GM04504 (cell line): ENCODE data around the gene SRRM2.

Experiments
- DNase-seq: peaks from one replicate; pipeline ENCODE4 v3.0.0-alpha.2; 2012; ENCODE audit warnings: low read depth

Gene SRRM2

GRCh38 chr16:2762711-2763110, 10.3 kb downstream of the SRRM2 start:
- no peak for DNase-seq

GRCh38 chr16:2763173-2763572, 10.7 kb downstream of the SRRM2 start:
- DNase-seq = no peak

DNA sequence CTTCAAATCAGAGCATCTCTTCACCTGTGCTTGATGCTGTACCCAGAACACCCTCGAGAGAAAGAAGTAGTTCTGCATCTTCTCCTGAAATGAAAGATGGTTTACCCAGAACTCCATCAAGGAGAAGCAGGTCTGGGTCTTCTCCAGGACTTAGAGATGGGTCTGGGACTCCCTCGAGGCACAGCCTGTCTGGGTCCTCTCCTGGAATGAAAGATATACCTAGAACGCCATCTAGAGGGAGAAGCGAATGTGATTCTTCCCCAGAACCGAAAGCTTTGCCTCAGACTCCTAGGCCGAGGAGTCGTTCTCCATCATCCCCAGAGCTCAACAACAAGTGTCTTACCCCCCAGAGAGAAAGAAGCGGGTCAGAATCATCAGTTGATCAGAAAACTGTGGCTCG, 12.3 kb downstream of the SRRM2 start:
- DNase-seq = no peak

DNA sequence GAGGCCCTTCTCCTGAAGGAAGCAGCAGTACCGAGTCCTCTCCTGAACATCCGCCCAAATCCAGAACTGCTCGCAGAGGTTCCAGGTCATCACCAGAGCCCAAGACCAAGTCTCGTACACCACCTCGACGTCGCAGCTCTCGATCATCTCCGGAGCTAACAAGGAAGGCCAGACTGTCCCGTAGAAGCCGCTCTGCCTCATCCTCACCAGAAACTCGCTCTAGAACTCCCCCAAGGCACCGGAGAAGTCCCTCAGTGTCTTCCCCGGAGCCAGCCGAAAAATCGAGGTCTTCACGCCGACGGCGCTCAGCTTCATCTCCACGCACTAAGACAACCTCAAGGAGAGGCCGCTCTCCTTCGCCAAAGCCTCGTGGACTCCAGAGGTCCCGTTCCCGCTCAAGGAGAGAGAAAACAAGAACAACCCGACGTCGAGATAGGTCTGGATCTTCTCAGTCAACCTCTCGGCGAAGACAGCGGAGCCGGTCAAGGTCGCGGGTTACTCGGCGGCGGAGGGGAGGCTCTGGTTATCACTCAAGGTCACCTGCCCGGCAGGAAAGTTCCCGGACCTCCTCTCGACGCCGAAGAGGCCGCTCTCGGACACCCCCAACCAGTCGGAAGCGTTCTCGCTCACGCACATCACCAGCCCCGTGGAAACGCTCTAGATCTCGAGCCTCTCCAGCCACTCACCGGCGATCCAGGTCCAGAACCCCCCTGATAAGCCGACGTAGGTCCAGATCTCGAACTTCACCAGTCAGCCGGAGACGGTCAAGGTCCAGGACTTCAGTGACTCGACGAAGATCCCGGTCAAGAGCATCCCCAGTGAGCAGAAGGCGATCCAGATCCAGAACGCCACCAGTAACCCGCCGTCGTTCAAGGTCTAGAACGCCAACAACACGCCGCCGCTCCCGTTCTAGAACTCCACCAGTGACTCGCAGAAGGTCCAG, 13.3 kb downstream of the SRRM2 start:
- no peak for DNase-seq

GRCh38 chr16:2766430-2767139, 14.1 kb downstream of the SRRM2 start:
- DNase-seq = no peak

GRCh38 chr16:2767140-2767731, 14.8 kb downstream of the SRRM2 start:
- no peak for DNase-seq

GRCh38 chr16:2767891-2768290, 15.5 kb downstream of the SRRM2 start:
- no peak for DNase-seq

DNA sequence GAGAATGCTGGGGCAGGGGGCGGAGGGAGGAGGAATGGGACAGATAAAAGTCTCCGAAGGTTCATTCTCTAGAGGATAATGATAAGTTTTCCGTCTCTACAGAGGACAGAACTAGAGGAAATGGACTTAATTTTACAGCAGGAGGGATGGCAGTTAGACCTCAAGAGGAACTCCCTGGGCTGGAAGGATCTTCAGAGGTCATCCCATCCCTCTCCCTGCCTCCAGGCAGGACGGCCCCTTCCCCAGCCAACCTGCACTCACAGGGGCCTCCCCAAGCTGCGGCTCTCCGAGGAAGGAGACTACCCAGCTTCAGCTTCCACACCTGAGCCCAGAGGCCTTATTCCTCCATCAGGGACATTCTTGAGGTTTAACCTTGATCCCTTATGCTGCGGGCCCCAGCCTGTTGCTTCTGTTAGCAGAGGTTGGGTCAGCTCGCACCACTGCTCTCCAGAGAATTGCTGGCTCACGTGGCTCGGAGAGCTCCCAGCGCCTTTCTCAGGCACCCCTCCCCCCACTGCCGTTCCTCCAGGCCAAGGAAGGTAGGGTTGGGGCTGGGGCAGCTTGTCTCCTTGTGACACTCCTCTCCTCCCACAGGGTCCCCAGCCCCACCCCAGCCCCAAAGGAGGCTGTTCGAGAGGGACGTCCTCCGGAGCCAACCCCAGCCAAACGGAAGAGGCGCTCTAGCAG, 16.1 kb downstream of the SRRM2 start:
- no peak for DNase-seq

GRCh38 chr16:2769100-2769529, 16.7 kb downstream of the SRRM2 start:
- DNase-seq = no peak

DNA sequence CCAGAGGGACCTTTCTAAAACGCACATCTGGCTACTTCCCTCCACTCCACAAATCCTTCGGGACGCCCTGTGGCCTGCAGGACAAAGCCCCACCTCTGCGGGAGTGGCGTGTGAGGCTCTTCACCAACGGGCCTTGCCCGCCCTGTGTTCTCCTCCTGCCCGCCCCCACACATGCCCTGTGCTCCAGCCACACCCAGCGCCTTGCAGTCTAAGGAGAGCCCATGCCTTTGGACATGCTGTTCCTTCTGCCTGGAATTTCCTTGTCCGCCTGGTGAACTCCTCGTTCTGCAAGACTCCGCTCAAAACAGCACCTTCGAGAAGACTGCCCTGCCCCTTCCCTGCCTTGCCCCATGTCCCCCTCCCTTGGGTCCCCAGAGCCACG, 17.2 kb downstream of the SRRM2 start:
- DNase-seq = no peak

DNA sequence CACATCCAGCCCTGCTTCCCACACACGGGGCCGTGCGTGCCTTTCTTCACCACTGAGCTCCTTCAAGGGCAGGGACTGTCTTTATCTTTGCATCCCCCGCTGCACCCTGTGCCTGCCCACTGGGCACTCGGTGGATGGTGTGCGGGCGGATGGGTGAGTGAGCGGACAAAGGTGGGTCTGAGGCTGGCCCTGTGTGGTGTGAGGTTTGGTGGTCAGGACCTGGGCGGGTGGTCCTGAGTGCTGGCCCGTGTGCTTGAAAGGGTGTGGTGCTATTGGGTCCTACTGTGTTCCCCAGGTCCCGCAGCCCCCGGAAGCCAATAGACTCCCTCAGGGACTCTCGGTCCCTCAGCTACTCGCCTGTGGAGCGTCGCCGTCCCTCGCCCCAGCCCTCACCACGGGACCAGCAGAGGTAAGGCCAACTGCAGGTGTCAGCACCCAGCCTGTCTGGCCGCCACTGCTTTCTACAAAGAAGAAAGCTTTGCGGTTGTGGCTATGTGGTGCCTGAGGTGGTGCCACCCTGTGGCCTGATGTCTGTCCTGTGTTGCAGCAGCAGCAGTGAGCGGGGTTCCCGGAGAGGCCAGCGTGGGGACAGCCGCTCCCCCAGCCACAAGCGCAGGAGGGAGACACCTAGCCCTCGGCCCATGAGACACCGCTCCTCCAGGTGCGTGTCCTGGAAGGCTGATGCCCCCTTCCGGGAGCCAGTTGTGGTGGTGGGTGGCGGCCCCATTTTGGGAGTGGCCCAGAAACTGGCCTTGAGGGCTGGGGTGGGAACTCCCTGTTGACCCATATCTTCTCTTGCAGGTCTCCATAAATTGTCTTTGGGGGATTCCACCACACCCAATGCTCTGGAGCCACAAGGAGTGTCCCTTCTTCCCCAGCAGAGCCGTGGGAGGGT, 17.9 kb downstream of the SRRM2 start:
- DNase-seq = no peak

DNA sequence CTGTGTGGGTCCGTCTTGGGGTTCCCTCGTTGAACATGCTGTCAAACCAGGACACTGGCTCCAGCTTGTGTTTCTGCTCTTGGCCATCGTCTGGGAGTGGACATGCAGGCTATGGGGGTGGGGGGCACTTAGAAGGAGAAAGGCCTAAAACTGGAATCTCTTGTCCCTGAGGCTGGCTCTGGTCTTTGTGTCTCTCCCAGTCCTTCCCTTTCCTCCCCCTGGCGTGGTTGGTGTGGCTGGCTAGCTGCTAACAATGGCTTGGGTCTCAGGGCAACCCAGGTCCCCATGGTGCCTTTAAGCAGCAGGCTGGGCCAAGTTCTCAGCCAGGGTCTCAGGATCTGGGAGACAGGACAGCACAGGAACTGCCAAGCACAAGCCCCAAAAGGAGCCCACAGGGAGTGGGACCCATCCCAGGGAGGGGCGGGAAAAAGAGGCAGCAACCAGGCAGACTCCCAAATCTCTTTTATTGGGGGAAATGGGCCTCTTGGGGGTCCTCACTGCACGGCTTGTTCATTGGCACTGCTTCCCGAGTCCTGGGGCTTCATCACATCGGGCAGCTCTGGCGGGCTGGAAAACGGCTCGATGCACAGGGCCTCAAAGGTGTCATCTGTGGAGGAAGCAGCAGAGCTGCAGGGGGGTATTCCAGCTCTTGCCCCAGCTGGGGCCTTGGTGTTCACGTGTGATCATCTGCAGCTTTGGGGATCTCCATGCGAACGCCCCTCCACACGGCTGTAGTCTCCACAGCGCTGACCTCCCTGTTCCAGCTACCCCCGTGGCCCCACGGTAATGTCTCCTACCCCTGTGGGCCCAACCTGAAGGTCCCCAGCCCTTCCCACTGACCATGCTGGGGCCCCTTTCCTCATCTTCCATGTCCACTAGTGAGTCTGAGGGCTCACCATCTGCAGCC, 19.3 kb downstream of the SRRM2 start:
- DNase-seq = no peak

GRCh38 chr16:2773188-2773968, 20.9 kb downstream of the SRRM2 start:
- no peak for DNase-seq

DNA sequence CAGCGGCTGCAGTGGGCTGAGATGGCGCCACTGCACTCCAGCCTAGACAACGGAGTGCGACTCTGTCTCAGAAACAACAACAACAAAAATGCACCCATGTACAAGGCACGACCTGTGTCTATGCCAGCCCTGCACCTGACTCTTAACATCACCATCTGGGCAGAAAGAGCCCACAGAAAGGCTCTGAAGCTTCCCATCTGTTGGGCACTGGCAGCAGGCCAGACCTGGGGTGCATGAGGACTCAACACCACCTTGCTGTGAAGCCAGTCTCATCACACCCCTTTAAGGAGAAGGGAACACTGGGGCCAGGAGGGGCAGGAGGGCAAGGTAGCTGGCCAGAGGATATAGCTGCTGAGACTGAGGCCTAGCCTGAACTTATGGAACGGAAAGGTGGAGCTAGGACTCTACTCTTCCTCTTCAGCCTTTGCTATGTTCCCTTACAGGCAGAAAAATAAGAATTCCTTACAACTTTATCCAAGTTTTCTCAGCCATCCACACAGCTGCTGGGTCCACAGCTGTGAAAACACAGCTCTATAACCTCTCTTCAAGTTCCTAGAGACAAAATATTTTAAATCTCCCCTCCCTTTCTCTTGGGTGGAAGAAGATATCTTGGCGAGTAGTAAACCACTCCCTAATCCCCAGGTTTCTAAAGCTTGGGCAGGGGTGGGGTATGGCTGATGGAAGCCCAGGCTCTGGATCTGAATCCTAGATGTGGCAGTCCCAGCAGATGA, 21.9 kb downstream of the SRRM2 start:
- DNase-seq = no peak

DNA sequence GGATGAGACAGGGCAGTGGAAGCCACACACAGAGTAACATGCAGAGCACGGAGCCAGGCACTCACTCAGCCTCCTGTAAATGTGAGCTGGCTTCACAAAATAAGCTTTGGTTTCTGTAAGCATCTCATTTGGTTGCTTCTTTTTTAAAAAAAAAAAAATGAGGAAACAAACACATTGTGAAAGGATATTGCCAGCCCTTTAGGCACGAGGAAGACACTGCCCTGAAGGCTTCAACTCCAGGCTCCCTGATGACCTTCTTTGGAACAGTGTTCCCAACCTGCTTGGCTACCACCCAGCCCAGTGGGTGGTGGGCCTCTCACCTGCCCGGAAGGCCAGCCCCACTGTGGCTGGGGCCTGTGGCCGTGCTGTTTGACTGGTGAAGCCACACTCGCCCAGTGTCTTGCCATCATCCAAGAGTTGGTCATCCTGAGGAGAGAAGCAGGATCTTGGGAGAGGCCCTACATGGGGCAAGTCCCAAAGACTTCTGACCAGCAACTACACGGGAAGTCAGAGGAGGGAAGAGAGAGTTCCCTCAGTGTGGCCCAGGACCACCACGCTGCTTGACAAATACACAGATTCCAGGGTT, 22.8 kb downstream of the SRRM2 start:
- no peak for DNase-seq

DNA sequence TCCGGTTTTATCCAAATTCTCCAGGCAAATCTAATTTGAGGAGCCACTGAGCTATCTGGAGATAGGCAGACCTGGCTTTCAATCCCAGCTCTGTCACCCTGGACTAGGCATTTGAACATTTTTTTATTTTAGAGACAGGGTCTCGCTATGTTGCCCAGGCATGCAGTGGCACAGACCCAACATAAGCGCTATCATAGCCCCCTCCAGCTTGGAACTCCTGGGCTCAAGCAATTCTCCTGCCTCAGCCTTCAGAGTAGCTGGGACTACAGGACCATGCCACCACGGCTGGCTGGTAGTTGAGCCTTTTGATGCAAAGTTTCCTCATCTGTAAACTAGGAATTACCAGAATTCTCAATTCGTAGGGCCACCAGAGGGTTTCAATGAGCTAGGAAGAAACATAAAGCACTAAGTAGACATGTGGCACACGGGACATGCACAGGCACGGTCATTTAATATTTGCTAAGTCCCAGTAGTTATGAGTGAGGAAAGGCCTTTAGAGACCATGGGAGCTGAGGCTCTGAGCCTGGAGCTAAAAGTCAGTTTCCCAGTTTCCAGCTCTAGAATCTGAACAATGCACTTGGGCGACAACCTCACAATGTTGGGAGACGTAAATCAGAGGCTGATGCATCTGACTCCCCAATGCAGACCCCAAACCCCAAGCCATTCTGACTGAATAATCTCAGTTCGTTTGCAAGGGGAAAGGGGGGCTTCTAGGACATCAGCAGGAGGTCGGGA, 23.5 kb downstream of the SRRM2 start:
- no peak for DNase-seq

DNA sequence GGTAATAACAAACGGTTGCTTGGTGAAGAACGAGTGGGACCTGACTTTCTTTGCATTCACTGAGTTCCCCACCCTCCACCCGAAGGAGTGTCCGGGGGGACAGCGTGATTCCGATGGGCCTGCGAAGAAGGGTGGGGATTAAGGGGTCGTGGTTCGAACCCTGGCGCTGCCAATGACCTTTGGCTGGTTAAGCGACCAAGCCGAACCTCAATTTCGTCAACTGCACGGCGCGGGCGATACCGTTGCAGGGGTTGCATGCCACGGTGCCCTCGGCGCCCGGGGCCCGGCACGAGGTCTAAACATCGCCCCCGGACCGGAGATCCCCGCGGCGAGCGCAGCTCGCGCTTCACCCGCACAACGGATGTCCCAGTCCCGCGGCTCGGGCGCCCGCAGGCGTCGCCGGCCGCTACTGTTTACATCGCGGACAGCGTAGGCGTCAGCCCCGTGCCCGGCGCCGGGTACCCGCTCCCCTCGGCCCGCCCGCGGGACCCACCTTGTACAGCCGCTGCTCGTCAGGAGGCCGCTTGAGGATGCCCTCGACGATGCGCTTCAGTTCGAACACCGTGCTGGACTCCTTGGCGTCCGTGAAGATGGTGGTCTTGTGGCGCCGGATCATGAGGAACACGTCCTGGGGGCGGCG, 24.2 kb downstream of the SRRM2 start:
- DNase-seq = no peak
